ENCODE measurements around the gene EPHA6. TPM values are rescaled to one million over a fixed set of nuclear protein-coding genes. Genes with fewer than 3 reads are reported as not detected.

Gene EPHA6
- total and polyA plus RNA-seq, 2 experiments from 2014 or later = not detected

DNA sequence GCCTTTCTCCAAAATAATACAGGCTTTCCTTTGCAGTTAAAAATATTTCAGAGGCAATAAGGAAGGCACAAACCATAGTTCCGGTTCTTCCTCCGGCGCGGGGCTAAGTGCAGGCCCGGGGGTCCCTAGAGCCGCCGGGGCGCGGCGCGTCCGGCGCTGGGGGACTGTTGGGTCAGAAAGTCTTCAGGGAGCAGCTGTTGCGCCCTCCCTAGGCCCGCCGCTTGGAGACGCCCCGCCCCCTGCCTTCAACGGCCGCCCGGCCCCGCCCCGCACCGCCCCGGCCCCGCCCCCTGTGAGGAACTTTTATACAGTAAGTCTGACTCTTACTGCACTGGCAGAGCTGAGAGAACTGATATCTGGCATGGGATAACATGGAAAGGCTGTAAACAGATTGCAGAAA lies 667.0 kb downstream of the EPHA6 start:
- H3K9me3 ChIP-seq (ENCODE audit: low read depth) = no peaks in the 10 kb centered on the region
- H3F3A ChIP-seq (ENCODE audit: insufficient read depth) = no peaks in the 10 kb centered on the region
- H2AFZ ChIP-seq = no peak overlapping the region
- DNase-seq = no peak
- H3K9ac ChIP-seq = no peak overlapping the region
- H3K9me2 ChIP-seq (ENCODE audit: insufficient read depth) = no peaks in the 10 kb centered on the region
- H3K4me1 ChIP-seq (ENCODE audit: insufficient read depth) = no peaks in the 10 kb centered on the region
- no peak overlapping the region for H3K4me3 ChIP-seq
- TF ChIP-seq EZH2 (IDR thresholded peaks at IDR 0.05; ENCODE audit: insufficient read depth, poor library complexity, severe bottlenecking) = no peak
- WGBS, 2 experiments (ENCODE audit: low coverage in 1 of 2, low lambda C conversion rate in 2 of 2, missing lambda C conversion rate in 2 of 2) = 84 to 85% methylated on average over 24 to 25 of the region's 26 CpGs
- H3K27ac ChIP-seq = no peak overlapping the region
- no peaks in the 10 kb centered on the region for H3K36me3 ChIP-seq (ENCODE audit: low read depth)
- H4K20me1 ChIP-seq (ENCODE audit: insufficient read depth) = no peaks in the 10 kb centered on the region
- H3K27me3 ChIP-seq (replicated peaks; ENCODE audit: insufficient read depth) = no peaks in the 10 kb centered on the region
- H3K4me2 ChIP-seq (ENCODE audit: unreplicated experiment) = no peak overlapping the region
- no peaks in the 10 kb centered on the region for H3K79me2 ChIP-seq (ENCODE audit: insufficient read depth)
- in situ Hi-C loops (cut with MboI) = no loop called here

DNA sequence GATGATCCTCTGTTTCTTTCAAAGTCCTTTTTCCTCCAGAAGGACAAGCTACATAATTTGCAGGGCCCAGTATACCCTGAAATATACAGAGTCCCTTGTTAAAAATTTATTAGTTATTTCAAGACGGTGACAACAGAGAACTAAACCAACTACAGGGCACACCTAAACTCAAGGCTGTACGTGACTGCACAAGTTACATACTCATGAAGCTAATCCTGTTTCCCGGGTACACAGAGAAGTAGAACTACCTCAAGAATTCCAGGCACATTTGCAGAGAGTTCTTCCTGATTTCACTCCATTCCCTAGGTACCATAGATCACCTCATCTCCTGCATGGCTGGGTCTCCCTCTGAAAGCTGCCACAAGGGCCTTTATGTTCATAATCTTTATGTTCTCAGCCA lies 670.8 kb downstream of the EPHA6 start:
- no peak overlapping the region for H3K27ac ChIP-seq
- no peak overlapping the region for H3K4me3 ChIP-seq
- no peaks in the 10 kb centered on the region for H3F3A ChIP-seq (ENCODE audit: insufficient read depth)
- H3K9ac ChIP-seq = no peak overlapping the region
- TF ChIP-seq EZH2 (IDR thresholded peaks at IDR 0.05; ENCODE audit: insufficient read depth, poor library complexity, severe bottlenecking) (no peak), EZH2phosphoT487 (IDR thresholded peaks at IDR 0.05; ENCODE audit: insufficient read depth, low read depth) (no peak)
- no peaks in the 10 kb centered on the region for H3K79me2 ChIP-seq (ENCODE audit: insufficient read depth)
- no peaks in the 10 kb centered on the region for H3K9me2 ChIP-seq (ENCODE audit: insufficient read depth)
- no peaks in the 10 kb centered on the region for H3K27me3 ChIP-seq (replicated peaks; ENCODE audit: insufficient read depth)
- H3K36me3 ChIP-seq (ENCODE audit: low read depth) = no peaks in the 10 kb centered on the region
- in situ Hi-C loops (cut with MboI) = no loop called here
- WGBS, 2 experiments (ENCODE audit: low coverage in 1 of 2, low lambda C conversion rate in 2 of 2, missing lambda C conversion rate in 2 of 2) = 13 to 29% methylated on average over 3 of the region's 3 CpGs
- H4K20me1 ChIP-seq (ENCODE audit: insufficient read depth) = no peaks in the 10 kb centered on the region
- H2AFZ ChIP-seq = no peak overlapping the region
- no peaks in the 10 kb centered on the region for H3K9me3 ChIP-seq (ENCODE audit: low read depth)
- no peaks in the 10 kb centered on the region for H3K4me1 ChIP-seq (ENCODE audit: insufficient read depth)
- DNase-seq = no peak
- H3K4me2 ChIP-seq (ENCODE audit: unreplicated experiment) = no peak overlapping the region

DNA sequence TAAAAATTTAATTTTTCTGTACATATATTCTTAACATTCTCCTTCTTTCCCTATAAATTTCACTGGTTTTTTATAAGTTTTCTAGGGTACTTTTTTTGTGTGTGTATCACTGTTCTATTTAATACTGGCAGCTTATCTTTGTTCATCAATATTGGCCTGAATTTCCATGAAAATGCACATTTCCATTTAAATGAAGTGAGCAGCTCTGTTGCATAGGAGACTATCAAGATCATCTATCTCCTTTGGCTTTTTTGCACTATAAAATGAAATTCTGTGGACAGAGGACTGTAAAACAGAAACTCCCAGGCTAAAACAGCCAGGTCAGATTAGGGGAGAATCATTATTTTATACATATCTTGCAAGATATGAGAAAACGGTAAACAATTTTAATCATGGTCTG lies 673.2 kb downstream of the EPHA6 start:
- Histone ChIP-seq H3K4me3 (no peak overlapping the region), H4K20me1 (ENCODE audit: insufficient read depth) (no peaks in the 10 kb centered on the region), H3F3A (ENCODE audit: insufficient read depth) (no peaks in the 10 kb centered on the region), H3K9me3 (ENCODE audit: low read depth) (no peaks in the 10 kb centered on the region), H3K27me3 (replicated peaks; ENCODE audit: insufficient read depth) (no peaks in the 10 kb centered on the region), H2AFZ (no peak overlapping the region), H3K36me3 (ENCODE audit: low read depth) (no peaks in the 10 kb centered on the region), H3K79me2 (ENCODE audit: insufficient read depth) (no peaks in the 10 kb centered on the region), H3K9ac (no peak overlapping the region), H3K4me2 (ENCODE audit: unreplicated experiment) (no peak overlapping the region), H3K4me1 (ENCODE audit: insufficient read depth) (no peaks in the 10 kb centered on the region), H3K27ac (no peak overlapping the region), H3K9me2 (ENCODE audit: insufficient read depth) (no peaks in the 10 kb centered on the region)
- 20 to 28% methylated on average over 1 of the region's 1 CpG for WGBS, 2 experiments (ENCODE audit: low coverage in 1 of 2, low lambda C conversion rate in 2 of 2, missing lambda C conversion rate in 2 of 2)
- TF ChIP-seq EZH2 (IDR thresholded peaks at IDR 0.05; ENCODE audit: insufficient read depth, poor library complexity, severe bottlenecking) (no peak), EZH2phosphoT487 (IDR thresholded peaks at IDR 0.05; ENCODE audit: insufficient read depth, low read depth) (no peak)
- DNase-seq = no peak
- in situ Hi-C loops (cut with MboI) = no loop called here

DNA sequence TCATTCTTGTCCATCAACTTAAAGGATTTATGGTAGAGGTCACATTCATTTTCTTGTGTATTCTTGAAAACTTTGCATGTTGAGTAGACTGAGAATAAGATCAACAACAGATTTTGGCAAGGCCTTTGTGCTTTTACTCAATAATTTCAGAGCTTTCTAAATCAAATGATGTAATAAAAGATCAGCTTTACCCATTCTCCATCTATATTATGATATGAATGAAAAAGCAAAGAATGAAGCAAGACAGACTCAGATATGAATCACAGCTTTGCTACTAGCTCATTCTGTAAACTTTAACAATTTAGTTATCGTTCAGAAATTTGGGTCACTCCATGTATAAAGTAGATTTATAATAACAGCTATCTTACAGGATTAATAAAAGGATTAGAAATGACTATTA lies 674.3 kb downstream of the EPHA6 start:
- no peak for DNase-seq
- no peaks in the 10 kb centered on the region for H4K20me1 ChIP-seq (ENCODE audit: insufficient read depth)
- no peaks in the 10 kb centered on the region for H3K36me3 ChIP-seq (ENCODE audit: low read depth)
- H3K4me3 ChIP-seq = no peak overlapping the region
- no peak overlapping the region for H3K9ac ChIP-seq
- no peaks in the 10 kb centered on the region for H3K27me3 ChIP-seq (replicated peaks; ENCODE audit: insufficient read depth)
- no peaks in the 10 kb centered on the region for H3F3A ChIP-seq (ENCODE audit: insufficient read depth)
- no peak overlapping the region for H3K27ac ChIP-seq
- H3K4me2 ChIP-seq (ENCODE audit: unreplicated experiment) = no peak overlapping the region
- WGBS, 2 experiments (ENCODE audit: low coverage in 1 of 2, low lambda C conversion rate in 2 of 2, missing lambda C conversion rate in 2 of 2) = 18 to 30% methylated on average over 1 of the region's 1 CpG
- H3K4me1 ChIP-seq (ENCODE audit: insufficient read depth) = no peaks in the 10 kb centered on the region
- H3K79me2 ChIP-seq (ENCODE audit: insufficient read depth) = no peaks in the 10 kb centered on the region
- H3K9me3 ChIP-seq (ENCODE audit: low read depth) = no peaks in the 10 kb centered on the region
- H3K9me2 ChIP-seq (ENCODE audit: insufficient read depth) = no peaks in the 10 kb centered on the region
- no peak overlapping the region for H2AFZ ChIP-seq
- no peak for TF ChIP-seq EZH2 (IDR thresholded peaks at IDR 0.05; ENCODE audit: insufficient read depth, poor library complexity, severe bottlenecking)
- no peak for TF ChIP-seq EZH2phosphoT487 (IDR thresholded peaks at IDR 0.05; ENCODE audit: insufficient read depth, low read depth)
- in situ Hi-C loops (cut with MboI) = no loop called here

DNA sequence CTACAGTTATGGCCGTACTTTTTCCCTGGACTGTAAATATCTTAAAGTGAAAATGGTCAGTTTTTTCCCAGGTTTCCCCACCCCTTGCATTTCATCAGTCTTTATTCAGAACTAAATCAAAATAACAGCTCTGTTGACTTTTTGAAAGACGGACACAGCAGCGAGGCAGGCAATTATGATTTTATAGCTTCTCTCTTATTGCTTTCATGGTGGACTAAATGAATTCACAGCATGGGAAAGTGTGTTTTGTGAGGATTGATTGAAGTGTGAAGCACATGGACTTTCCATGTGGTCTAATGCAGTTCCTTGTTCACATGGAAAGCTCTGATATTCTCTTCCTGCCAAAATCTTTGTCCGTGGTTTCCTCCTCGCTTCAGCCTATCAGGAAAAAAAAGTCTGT lies 681.5 kb downstream of the EPHA6 start:
- 30 to 33% methylated on average over 5 of the region's 5 CpGs for WGBS, 2 experiments (ENCODE audit: low coverage in 1 of 2, low lambda C conversion rate in 2 of 2, missing lambda C conversion rate in 2 of 2)
- in situ Hi-C loops (cut with MboI) = no loop called here

More for the DNA sequence above, 681.5 kb downstream of the EPHA6 start:
- Histone ChIP-seq H3K4me3 (no peak overlapping the region), H3K9me3 (ENCODE audit: low read depth) (no peaks in the 10 kb centered on the region), H4K20me1 (ENCODE audit: insufficient read depth) (no peaks in the 10 kb centered on the region; the same call in 1 of the 2 replicates), H3K4me2 (ENCODE audit: unreplicated experiment) (no peak overlapping the region), H2AFZ (no peak overlapping the region), H3K79me2 (ENCODE audit: insufficient read depth) (no peaks in the 10 kb centered on the region), H3F3A (ENCODE audit: insufficient read depth) (no peaks in the 10 kb centered on the region), H3K27ac (no peak overlapping the region), H3K4me1 (ENCODE audit: insufficient read depth) (no peaks in the 10 kb centered on the region), H3K36me3 (ENCODE audit: low read depth) (no peaks in the 10 kb centered on the region), H3K9me2 (ENCODE audit: insufficient read depth) (no peaks in the 10 kb centered on the region), H3K27me3 (replicated peaks; ENCODE audit: insufficient read depth) (no peaks in the 10 kb centered on the region), H3K9ac (no peak overlapping the region)
- TF ChIP-seq EZH2 (IDR thresholded peaks at IDR 0.05; ENCODE audit: insufficient read depth, poor library complexity, severe bottlenecking) (no peak), EZH2phosphoT487 (IDR thresholded peaks at IDR 0.05; ENCODE audit: insufficient read depth, low read depth) (no peak)
- DNase-seq = no peak

Measured in GM23248 (cell line).